B cell (primary cell): Measurements from ENCODE around the gene ABCG2. TPM values are rescaled to one million over a fixed set of nuclear protein-coding genes. Genes with fewer than 3 reads are reported as not detected.

Experiments
- ATAC-seq: fragments of 200-7000 bp; cut with Tn5 transposase; one replicate; pipeline ENCODE4 v1.10.0; 2021; ENCODE audit warnings: low read depth, mild to moderate bottlenecking, moderate number of reproducible peaks, moderate library complexity
- CTCF ChIA-PET: fragments of 350-600 bp; sonication (Branson Sonifier 250); formaldehyde crosslinking; loops from one replicate; lab custom pipeline; 2021; ENCODE audit warnings: antibody characterized with exemption, inconsistent platforms; lab: Charles Lee
- POLR2A ChIA-PET: fragments of 350-600 bp; sonication (Branson Sonifier 250); formaldehyde crosslinking; loops from one replicate; lab custom pipeline; 2021; ENCODE audit warnings: antibody characterized with exemption; lab: Charles Lee
- DNase-seq: peaks from one replicate; pipeline ENCODE4 v3.0.0; 2013
- H2AFZ ChIP-seq: 2 replicates; pipeline ENCODE4 v1.6.1; 2012; ENCODE audit warnings: mild to moderate bottlenecking, low read depth, low read length; ENCODE audit not compliant: insufficient read depth, poor library complexity, severe bottlenecking
- H3K27ac ChIP-seq, 2 donors: 1 replicate in 1 of 2; 2 replicates in 1 of 2; pipeline ENCODE4 v1.5.1; 2012 to 2013; ENCODE audit warnings: low read length in 2 of 2, mild to moderate bottlenecking in 2 of 2, moderate library complexity in 1 of 2
- H3K27me3 ChIP-seq, 4 experiments: fragments of 200-600 bp in 1 of 4; sonication (generic) in 1 of 4; replicated peaks in 1 of 4; 1 replicate in 2 of 4; 2 replicates in 2 of 4; pipeline versions ENCODE4 v1.6.1 to v1.7.0; 2013 to 2016; ENCODE audit warnings: low read length in 3 of 4, mild to moderate bottlenecking in 2 of 4, mixed read lengths in 1 of 4, moderate library complexity in 1 of 4; ENCODE audit not compliant: insufficient read depth in 4 of 4, control insufficient read depth in 3 of 4; ENCODE audit errors: control extremely low read depth in 1 of 4
- H3K36me3 ChIP-seq, 2 experiments: replicated peaks in 1 of 2; 1 replicate in 1 of 2; 2 replicates in 1 of 2; pipeline versions ENCODE4 v1.6.1 to v1.7.1; 2013; ENCODE audit warnings: low read length in 1 of 2; ENCODE audit not compliant: insufficient read depth in 2 of 2, control insufficient read depth in 1 of 2; ENCODE audit errors: control extremely low read depth in 1 of 2, extremely low read depth in 1 of 2
- H3K4me1 ChIP-seq, 2 donors: fragments of 200-600 bp in 1 of 2; sonication (generic) in 1 of 2; 1 replicate in 1 of 2; 2 replicates in 1 of 2; pipeline versions ENCODE4 v1.5.1 to v1.6.1; 2013 to 2017; ENCODE audit warnings: low read length in 2 of 2; ENCODE audit not compliant: control insufficient read depth in 2 of 2, insufficient read depth in 2 of 2
- H3K4me2 ChIP-seq: replicated peaks from 2 replicates; pipeline ENCODE3; 2012; ENCODE audit warnings: mild to moderate bottlenecking, low read depth, low read length; ENCODE audit not compliant: poor library complexity, severe bottlenecking
- H3K4me3 ChIP-seq, 5 experiments: fragments of 200-600 bp in 1 of 5; sonication (generic) in 1 of 5; 1 replicate in 3 of 5; 2 replicates in 2 of 5; pipeline versions ENCODE4 v1.5.1 to v1.7.0; 2011 to 2016; ENCODE audit warnings: low read length in 4 of 5, mild to moderate bottlenecking in 4 of 5, low read depth in 2 of 5, control low read depth in 1 of 5, moderate library complexity in 1 of 5; ENCODE audit not compliant: insufficient read depth in 1 of 5; ENCODE audit errors: control extremely low read depth in 1 of 5, extremely low read depth in 1 of 5
- H3K79me2 ChIP-seq: fragments of 200-600 bp; sonication (generic); one replicate; pipeline ENCODE4 v1.6.0; 2016; ENCODE audit warnings: low read length; ENCODE audit not compliant: control insufficient read depth, insufficient read depth
- H3K9ac ChIP-seq: fragments of 200-600 bp; sonication (generic); 2 replicates; pipeline ENCODE4 v1.6.1; 2017; ENCODE audit warnings: mild to moderate bottlenecking, low read length, moderate library complexity
- H3K9me3 ChIP-seq, 3 donors: one replicate each; pipeline versions ENCODE4 v1.6.1 to v1.7.1; 2013; ENCODE audit warnings: low read length in 2 of 3; ENCODE audit not compliant: control insufficient read depth in 2 of 3, insufficient read depth in 1 of 3; ENCODE audit errors: control extremely low read depth in 1 of 3
- H4K20me1 ChIP-seq: 2 replicates; pipeline ENCODE4 v1.6.0; 2012; ENCODE audit warnings: mild to moderate bottlenecking, low read length; ENCODE audit not compliant: insufficient read depth, control insufficient read depth, poor library complexity, severe bottlenecking
- H3K27ac Mint-ChIP-seq: one replicate; pipeline ENCODE4 v1.8.0; 2021; ENCODE audit warnings: mixed read lengths
- H3K27me3 Mint-ChIP-seq: one replicate; pipeline ENCODE4 v1.8.0; 2021; ENCODE audit warnings: mixed read lengths
- H3K4me1 Mint-ChIP-seq: one replicate; pipeline ENCODE4 v1.8.0; 2021; ENCODE audit warnings: mixed read lengths
- H3K4me3 Mint-ChIP-seq: one replicate; pipeline ENCODE4 v1.8.0; 2021; ENCODE audit warnings: mixed read lengths
- H3K9me3 Mint-ChIP-seq: one replicate; pipeline ENCODE4 v1.8.0; 2022; ENCODE audit warnings: mixed read lengths; ENCODE audit not compliant: insufficient read depth
- EZH2 ChIP-seq: IDR thresholded peaks from 2 replicates; pipeline ENCODE4 v1.6.1; 2012; ENCODE audit warnings: borderline replicate concordance, low read depth, mild to moderate bottlenecking, moderate library complexity, low read length; ENCODE audit not compliant: insufficient read depth, poor library complexity, severe bottlenecking
- WGBS: methylation state at CpG from one replicate; pipeline ENCODE4 v1.1.5; 2013; ENCODE audit warnings: missing lambda C conversion rate; ENCODE audit not compliant: insufficient coverage; 5-methylcytosine and 5-hydroxymethylcytosine counted together
- intact Hi-C: fragments of 100-400 bp; cut with micrococcal nuclease; formaldehyde crosslinking; loops from one replicate; pipeline ENCODE4 v1.10.0; 2022
- polyA plus RNA-seq: library from polyadenylated mRNA; depleted of rRNA; stranded (reverse); fragments of >200 nt; gene quantifications from 2 replicates; pipeline ENCODE4 v1.2.3, GENCODE V29; 2012
- total RNA-seq, 2 donors: library from RNA; stranded (reverse); fragments of 120-200 nt in 1 of 2; gene quantifications; 1 replicate in 1 of 2; 2 replicates in 1 of 2; pipeline versions ENCODE4 v1.2.3 to v1.2.4, GENCODE V29; 2013 to 2022
- TF ChIP-seq, protein P1 (sequence below): fragments of 200-600 bp; IDR thresholded peaks from one replicate; pipeline ENCODE4 v1.8.0; 2022; ENCODE audit warnings: antibody characterized with exemption, mild to moderate bottlenecking

The ABCG2 gene
- total and polyA plus RNA-seq, 2 donors (not counting 1 experiment from before 2014, with no cell fraction given) = 0.01 TPM; not detected in 1

DNA sequence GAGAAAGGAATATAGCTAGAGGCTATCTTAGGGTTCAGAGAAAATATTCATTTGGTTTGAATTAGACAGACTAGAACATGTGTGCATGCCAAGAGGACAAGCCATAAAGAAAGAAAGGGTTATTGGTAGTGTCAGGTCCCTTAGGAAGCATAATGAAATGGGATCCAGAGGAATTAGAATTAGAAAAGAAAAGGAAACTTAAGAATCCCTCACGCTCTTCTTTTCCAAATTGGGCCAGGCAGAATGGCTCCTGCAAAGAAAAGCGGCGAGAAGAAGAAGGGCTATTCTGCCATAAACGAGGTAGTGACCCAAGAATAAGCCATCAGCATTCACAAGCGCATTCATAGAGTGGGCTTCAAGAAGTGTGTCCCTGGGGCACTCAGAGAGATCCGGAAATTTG is 4.9 kb upstream of the ABCG2 start:
- H3K9ac ChIP-seq = no peak overlapping the region
- H3K4me1 Mint-ChIP-seq = peaks cover 8% of the 10 kb centered on the region
- H3K4me3 Mint-ChIP-seq = no peak overlapping the region
- no peak overlapping the region for H3K27ac ChIP-seq
- no peaks in the 10 kb centered on the region for H4K20me1 ChIP-seq
- peaks cover 0 to 7% (median 0%) of the 10 kb centered on the region in 4 experiments for H3K27me3 ChIP-seq
- peaks cover 2% of the 10 kb centered on the region for H3K9me3 Mint-ChIP-seq
- H2AFZ ChIP-seq = no peak overlapping the region
- no peaks in the 10 kb centered on the region for H3K79me2 ChIP-seq
- intact Hi-C loops = no loop called here
- peaks cover 0 to 11% (median 0%) of the 10 kb centered on the region in 3 donors for H3K9me3 ChIP-seq
- POLR2A ChIA-PET = no interaction called here
- H3K4me2 ChIP-seq = no peak overlapping the region
- peaks cover 6 to 7% of the 10 kb centered on the region in 2 donors for H3K4me1 ChIP-seq
- no peak for TF ChIP-seq EZH2
- TF ChIP-seq, protein P1, sequence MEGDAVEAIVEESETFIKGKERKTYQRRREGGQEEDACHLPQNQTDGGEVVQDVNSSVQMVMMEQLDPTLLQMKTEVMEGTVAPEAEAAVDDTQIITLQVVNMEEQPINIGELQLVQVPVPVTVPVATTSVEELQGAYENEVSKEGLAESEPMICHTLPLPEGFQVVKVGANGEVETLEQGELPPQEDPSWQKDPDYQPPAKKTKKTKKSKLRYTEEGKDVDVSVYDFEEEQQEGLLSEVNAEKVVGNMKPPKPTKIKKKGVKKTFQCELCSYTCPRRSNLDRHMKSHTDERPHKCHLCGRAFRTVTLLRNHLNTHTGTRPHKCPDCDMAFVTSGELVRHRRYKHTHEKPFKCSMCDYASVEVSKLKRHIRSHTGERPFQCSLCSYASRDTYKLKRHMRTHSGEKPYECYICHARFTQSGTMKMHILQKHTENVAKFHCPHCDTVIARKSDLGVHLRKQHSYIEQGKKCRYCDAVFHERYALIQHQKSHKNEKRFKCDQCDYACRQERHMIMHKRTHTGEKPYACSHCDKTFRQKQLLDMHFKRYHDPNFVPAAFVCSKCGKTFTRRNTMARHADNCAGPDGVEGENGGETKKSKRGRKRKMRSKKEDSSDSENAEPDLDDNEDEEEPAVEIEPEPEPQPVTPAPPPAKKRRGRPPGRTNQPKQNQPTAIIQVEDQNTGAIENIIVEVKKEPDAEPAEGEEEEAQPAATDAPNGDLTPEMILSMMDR = no peak
- 96% methylated on average over 5 of the region's 6 CpGs for WGBS
- H3K4me3 ChIP-seq = no peak overlapping the region
- H3K27ac Mint-ChIP-seq = no peak overlapping the region
- peaks cover 12% of the 10 kb centered on the region for H3K27me3 Mint-ChIP-seq
- CTCF ChIA-PET = interaction anchor here (0.6 kb wide), 1 partner anchor 788 kb away, joined by 3 read pairs; no protein-coding TSS in a partner anchor
- ATAC-seq (no peak), DNase-seq (no peak)
- H3K36me3 ChIP-seq = no peaks in the 10 kb centered on the region

DNA sequence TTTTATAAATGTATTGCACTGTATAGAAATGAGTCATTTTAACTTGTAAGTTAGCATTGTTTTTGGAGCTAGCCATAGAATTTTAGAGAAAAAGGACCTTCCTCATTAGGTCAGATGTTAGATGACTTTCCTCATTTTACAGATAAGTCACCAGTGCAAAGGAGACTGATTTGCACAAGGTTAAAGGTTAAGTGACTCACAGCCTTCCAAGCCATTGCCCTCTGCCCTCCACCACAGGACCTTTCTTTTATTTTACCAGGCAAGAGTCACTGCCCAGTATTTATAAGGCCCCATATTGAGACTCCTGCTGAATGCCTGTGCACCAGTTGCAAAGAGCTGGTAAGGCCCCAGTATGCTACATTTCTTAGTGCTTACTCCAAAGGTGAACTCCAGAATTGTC is 4.2 kb upstream of the ABCG2 start:
- POLR2A ChIA-PET = no interaction called here
- H4K20me1 ChIP-seq = no peaks in the 10 kb centered on the region
- H3K9me3 ChIP-seq = peaks cover 0 to 11% (median 0%) of the 10 kb centered on the region in 3 donors
- TF ChIP-seq, protein P1 = no peak
- no peak for TF ChIP-seq EZH2
- no peak overlapping the region for H3K27ac Mint-ChIP-seq
- peaks cover 17% of the 10 kb centered on the region for H3K27me3 Mint-ChIP-seq
- no peak overlapping the region for H2AFZ ChIP-seq
- ATAC-seq (no peak), DNase-seq (no peak)
- H3K9ac ChIP-seq = no peak overlapping the region
- H3K4me2 ChIP-seq = no peak overlapping the region
- peaks cover 2% of the 10 kb centered on the region for H3K9me3 Mint-ChIP-seq
- CTCF ChIA-PET = interaction anchor here (0.6 kb wide), 1 partner anchor 787 kb away, joined by 3 read pairs; no protein-coding TSS in a partner anchor
- H3K36me3 ChIP-seq = no peaks in the 10 kb centered on the region
- intact Hi-C loops = no loop called here
- no peak overlapping the region for H3K4me3 ChIP-seq
- H3K4me1 Mint-ChIP-seq = peaks cover 13% of the 10 kb centered on the region
- no peak overlapping the region for H3K4me3 Mint-ChIP-seq
- no peak overlapping the region for H3K27ac ChIP-seq
- H3K4me1 ChIP-seq = peaks cover 6 to 12% of the 10 kb centered on the region in 2 donors
- H3K27me3 ChIP-seq = peaks cover 0 to 7% (median 0%) of the 10 kb centered on the region in 4 experiments
- no peaks in the 10 kb centered on the region for H3K79me2 ChIP-seq
